Activated B cell treated with CpG ODN at 0.5 μM for 24 hours (primary cell): ENCODE measurements around the gene GTF2F1. TPM values are rescaled to one million over a fixed set of nuclear protein-coding genes. Genes with fewer than 3 reads are reported as not detected.

Experiments used
- ATAC-seq: fragments of 200-7000 bp; cut with Tn5 transposase; one replicate; pipeline ENCODE4 v1.10.0; 2021; ENCODE audit warnings: low read depth, mild to moderate bottlenecking, moderate library complexity
- CTCF ChIA-PET: fragments of 350-600 bp; sonication (Branson Sonifier 250); formaldehyde crosslinking; loops from one replicate; lab custom pipeline; 2021; ENCODE audit warnings: antibody characterized with exemption; lab: Charles Lee
- POLR2A ChIA-PET: fragments of 350-600 bp; sonication (Branson Sonifier 250); formaldehyde crosslinking; loops from one replicate; lab custom pipeline; 2021; ENCODE audit warnings: antibody characterized with exemption; lab: Charles Lee
- DNase-seq: peaks from one replicate; pipeline ENCODE4 v3.0.0; 2022
- H3K27ac Mint-ChIP-seq: one replicate; pipeline ENCODE4 v1.8.0; 2020; ENCODE audit warnings: mixed read lengths
- H3K27me3 Mint-ChIP-seq: one replicate; pipeline ENCODE4 v1.8.0; 2021; ENCODE audit warnings: mixed read lengths
- H3K36me3 Mint-ChIP-seq: one replicate; pipeline ENCODE4 v1.8.0; 2021; ENCODE audit warnings: low read depth, mixed read lengths
- H3K4me1 Mint-ChIP-seq: one replicate; pipeline ENCODE4 v1.8.0; 2021; ENCODE audit warnings: mixed read lengths
- H3K4me3 Mint-ChIP-seq: one replicate; pipeline ENCODE4 v1.8.0; 2020; ENCODE audit warnings: mild to moderate bottlenecking, mixed read lengths
- H3K9me3 Mint-ChIP-seq: one replicate; pipeline ENCODE4 v1.8.0; 2020; ENCODE audit warnings: mixed read lengths
- intact Hi-C: fragments of 100-400 bp; cut with micrococcal nuclease; formaldehyde crosslinking; loops from one replicate; pipeline ENCODE4 v1.15.1; 2024
- total RNA-seq: library from RNA; stranded (reverse); gene quantifications from 2 replicates; pipeline ENCODE4 v1.2.3, GENCODE V29; 2022
- TF ChIP-seq, protein P1 (sequence below): fragments of 200-600 bp; IDR thresholded peaks from one replicate; pipeline ENCODE4 v1.8.0; 2022; ENCODE audit warnings: antibody characterized with exemption, mild to moderate bottlenecking

The GTF2F1 gene
- total RNA-seq, 1 donor from 2014 or later = 67.6 TPM

- intact Hi-C loops = no loop called here
- Mint-ChIP-seq H3K4me3 (no peak overlapping the region), H3K36me3 (peaks cover 44% of the 10 kb centered on the region), H3K27ac (no peak overlapping the region), H3K9me3 (no peaks in the 10 kb centered on the region), H3K27me3 (no peaks in the 10 kb centered on the region), H3K4me1 (no peaks in the 10 kb centered on the region)
- DNase-seq (no peak), ATAC-seq (no peak)
- CTCF ChIA-PET = no interaction called here
- TF ChIP-seq, protein P1, sequence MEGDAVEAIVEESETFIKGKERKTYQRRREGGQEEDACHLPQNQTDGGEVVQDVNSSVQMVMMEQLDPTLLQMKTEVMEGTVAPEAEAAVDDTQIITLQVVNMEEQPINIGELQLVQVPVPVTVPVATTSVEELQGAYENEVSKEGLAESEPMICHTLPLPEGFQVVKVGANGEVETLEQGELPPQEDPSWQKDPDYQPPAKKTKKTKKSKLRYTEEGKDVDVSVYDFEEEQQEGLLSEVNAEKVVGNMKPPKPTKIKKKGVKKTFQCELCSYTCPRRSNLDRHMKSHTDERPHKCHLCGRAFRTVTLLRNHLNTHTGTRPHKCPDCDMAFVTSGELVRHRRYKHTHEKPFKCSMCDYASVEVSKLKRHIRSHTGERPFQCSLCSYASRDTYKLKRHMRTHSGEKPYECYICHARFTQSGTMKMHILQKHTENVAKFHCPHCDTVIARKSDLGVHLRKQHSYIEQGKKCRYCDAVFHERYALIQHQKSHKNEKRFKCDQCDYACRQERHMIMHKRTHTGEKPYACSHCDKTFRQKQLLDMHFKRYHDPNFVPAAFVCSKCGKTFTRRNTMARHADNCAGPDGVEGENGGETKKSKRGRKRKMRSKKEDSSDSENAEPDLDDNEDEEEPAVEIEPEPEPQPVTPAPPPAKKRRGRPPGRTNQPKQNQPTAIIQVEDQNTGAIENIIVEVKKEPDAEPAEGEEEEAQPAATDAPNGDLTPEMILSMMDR = no peak
- POLR2A ChIA-PET = no interaction called here
Observed at GRCh38 chr19:6413291-6413690, 20.3 kb upstream of the GTF2F1 start.

- peak; percentile 64 for ATAC-seq
- H3K36me3 Mint-ChIP-seq = peaks cover 37% of the 10 kb centered on the region
- TF ChIP-seq, protein P1 = no peak
- H3K9me3 Mint-ChIP-seq = no peaks in the 10 kb centered on the region
- DNase-seq = no peak
- POLR2A ChIA-PET = no interaction called here
- CTCF ChIA-PET = no interaction called here
- no peaks in the 10 kb centered on the region for H3K4me1 Mint-ChIP-seq
- no peak overlapping the region for H3K4me3 Mint-ChIP-seq
- no peak overlapping the region for H3K27ac Mint-ChIP-seq
- no peaks in the 10 kb centered on the region for H3K27me3 Mint-ChIP-seq
- intact Hi-C loops = no loop called here
Observed at GRCh38 chr19:6412447-6413091, 19.6 kb upstream of the GTF2F1 start.

DNA sequence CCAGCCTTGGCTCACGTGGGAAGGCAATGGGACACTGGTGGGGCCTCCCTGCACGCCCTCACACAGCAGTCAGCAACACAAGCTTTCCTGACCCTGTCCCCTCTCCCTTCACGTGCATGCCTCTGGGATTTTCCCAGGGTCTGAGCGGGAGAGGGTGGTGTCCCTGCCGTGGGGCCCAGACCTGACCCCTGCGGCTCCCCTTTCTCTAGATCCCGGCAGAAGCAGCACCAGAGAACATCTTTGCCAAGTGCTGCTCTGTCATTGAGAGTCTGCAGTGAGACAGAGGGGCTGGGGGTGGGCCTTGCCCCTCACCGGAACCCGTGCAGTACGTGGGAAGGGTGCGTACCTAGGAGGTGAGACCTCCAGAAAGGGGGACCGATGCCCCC, 19.1 kb upstream of the GTF2F1 start:
- Mint-ChIP-seq H3K4me1 (no peaks in the 10 kb centered on the region), H3K9me3 (no peaks in the 10 kb centered on the region), H3K4me3 (no peak overlapping the region), H3K27me3 (no peaks in the 10 kb centered on the region), H3K36me3 (peaks cover 32% of the 10 kb centered on the region), H3K27ac (no peak overlapping the region)
- ATAC-seq (peak; percentile 10), DNase-seq (no peak)
- TF ChIP-seq, protein P1 = no peak
- CTCF ChIA-PET = no interaction called here
- POLR2A ChIA-PET = interaction anchor here (1.6 kb wide), 1 partner anchor 19 kb away, joined by 4 read pairs; the partner anchor contains the start of gene GTF2F1
- intact Hi-C loops = no loop called here

GRCh38 chr19:6409346-6409745, 16.4 kb upstream of the GTF2F1 start:
- no peaks in the 10 kb centered on the region for H3K4me1 Mint-ChIP-seq
- no peak for ATAC-seq
- H3K4me3 Mint-ChIP-seq = no peak overlapping the region
- no peak overlapping the region for H3K27ac Mint-ChIP-seq
- H3K9me3 Mint-ChIP-seq = no peaks in the 10 kb centered on the region
- ChIA-PET POLR2A (no interaction called here), CTCF (no interaction called here)
- H3K36me3 Mint-ChIP-seq = peaks cover 12% of the 10 kb centered on the region
- H3K27me3 Mint-ChIP-seq = no peaks in the 10 kb centered on the region
- TF ChIP-seq, protein P1 = no peak
- intact Hi-C loops = no loop called here
- no peak for DNase-seq

DNA sequence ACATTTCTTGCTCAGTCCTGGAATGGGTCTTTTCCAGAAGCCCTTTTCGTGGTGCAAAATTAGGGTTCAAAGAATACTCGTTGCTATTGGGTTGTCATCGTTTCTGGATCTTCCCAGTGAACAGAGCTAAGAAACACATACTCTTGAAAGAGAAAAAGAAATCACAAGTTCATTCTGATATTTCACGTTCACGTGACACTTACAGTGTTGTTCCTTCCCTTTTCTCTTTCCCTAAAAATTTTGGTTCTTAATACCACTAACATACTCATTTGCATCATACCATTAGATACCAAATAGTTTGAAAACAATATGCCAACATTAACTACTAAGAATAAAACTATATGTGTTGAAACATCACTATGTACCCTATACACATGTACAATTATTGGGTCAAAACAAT, 13.4 kb upstream of the GTF2F1 start:
- POLR2A ChIA-PET = interaction anchor here (0.7 kb wide), 1 partner anchor 43 kb away, joined by 4 read pairs; no protein-coding TSS in a partner anchor
- TF ChIP-seq, protein P1 = no peak
- ATAC-seq = no peak
- DNase-seq = no peak
- Mint-ChIP-seq H3K36me3 (no peaks in the 10 kb centered on the region), H3K4me3 (no peak overlapping the region), H3K4me1 (no peaks in the 10 kb centered on the region), H3K27me3 (no peaks in the 10 kb centered on the region), H3K9me3 (no peaks in the 10 kb centered on the region), H3K27ac (no peak overlapping the region)
- intact Hi-C loops = no loop called here
- CTCF ChIA-PET = interaction anchor here (0.6 kb wide), 1 partner anchor 608 kb away, joined by 3 read pairs; no protein-coding TSS in a partner anchor
